NCI-H1436 treated with DMSO at 0.1 percent for 48 hours (cell line): Measurements from ENCODE around the gene TMEM17.

ENCODE experiments used
- DNase-seq: peaks from one replicate; lab custom pipeline; 2025; lab: John Stamatoyannopoulos, UW

The TMEM17 gene

GRCh38 chr2:62511636-62512035 lies 5.6 kb upstream of the TMEM17 start:
- DNase-seq: no peak

- DNase-seq: no peak
These were observed 391 bp upstream of the TMEM17 start for GRCh38 chr2:62506421-62506750.

GRCh38 chr2:62505109-62505749 lies 766 bp downstream of the TMEM17 start:
- DNase-seq: no peak

- DNase-seq: no peak
These were observed 1.3 kb downstream of the TMEM17 start for GRCh38 chr2:62504657-62505056.

- DNase-seq: no peak
These were observed 4.0 kb downstream of the TMEM17 start for GRCh38 chr2:62501794-62502500.

- no peak for DNase-seq
These were observed 4.9 kb downstream of the TMEM17 start for GRCh38 chr2:62501069-62501468.

- DNase-seq: no peak
These were observed 6.5 kb downstream of the TMEM17 start for GRCh38 chr2:62499430-62500060.

GRCh38 chr2:62498739-62499138 lies 7.3 kb downstream of the TMEM17 start:
- DNase-seq: no peak

GRCh38 chr2:62495761-62496160 lies 10.2 kb downstream of the TMEM17 start:
- no peak for DNase-seq

GRCh38 chr2:62492048-62492447 lies 13.9 kb downstream of the TMEM17 start:
- no peak for DNase-seq

GRCh38 chr2:62489702-62490101 lies 16.3 kb downstream of the TMEM17 start:
- no peak for DNase-seq

GRCh38 chr2:62489162-62489561 lies 16.8 kb downstream of the TMEM17 start:
- no peak for DNase-seq

GRCh38 chr2:62486439-62486765 lies 19.6 kb downstream of the TMEM17 start:
- DNase-seq: no peak

GRCh38 chr2:62485761-62486438 lies 20.1 kb downstream of the TMEM17 start:
- DNase-seq: no peak

GRCh38 chr2:62482558-62483352 lies 23.2 kb downstream of the TMEM17 start:
- DNase-seq: no peak

GRCh38 chr2:62479917-62480316 lies 26.1 kb downstream of the TMEM17 start:
- DNase-seq: no peak

- DNase-seq: no peak
These were observed 27.9 kb downstream of the TMEM17 start for GRCh38 chr2:62478093-62478580.

- DNase-seq: no peak
These were observed 28.4 kb downstream of the TMEM17 start for GRCh38 chr2:62477573-62477972.

GRCh38 chr2:62475172-62476011 lies 30.6 kb downstream of the TMEM17 start:
- DNase-seq: no peak

- no peak for DNase-seq
These were observed 31.8 kb downstream of the TMEM17 start for GRCh38 chr2:62474176-62474575.

- no peak for DNase-seq
These were observed 32.7 kb downstream of the TMEM17 start for GRCh38 chr2:62473246-62473827.
